GM12878 (cell line): ENCODE measurements around the gene MEIS1. TPM values are rescaled to one million over a fixed set of nuclear protein-coding genes. Genes with fewer than 3 reads are reported as not detected.

Experiments used
- ATAC-seq: fragments of 200-7000 bp; cut with Tn5 transposase; 3 replicates; pipeline ENCODE4 v1.9.1; 2020; ENCODE audit warnings: mild to moderate bottlenecking, moderate library complexity
- BruUV-seq: library from RNA; stranded (reverse); fragments of 400-500 nt; replicated peaks from 2 replicates; lab custom pipeline; 2021; lab: Mats Ljungman, UMichigan
- CTCF ChIA-PET: fragments of 300-600 bp; sonication (Branson Sonifier 250); formaldehyde crosslinking; extraction: SDS; loops from one replicate; lab custom pipeline; 2021; ENCODE audit warnings: inconsistent platforms; lab: Yijun Ruan, JAX
- POLR2A ChIA-PET: fragments of 350-600 bp; formaldehyde crosslinking; extraction: SDS; loops from one replicate; lab custom pipeline; 2021; ENCODE audit warnings: inconsistent platforms; lab: Charles Lee
- RAD21 ChIA-PET: fragments of 300-600 bp; sonication (Branson Sonifier 250); formaldehyde crosslinking; loops from one replicate; lab custom pipeline; 2023; ENCODE audit warnings: antibody characterized with exemption; ENCODE audit not compliant: unreplicated experiment; lab: Charles Lee
- SMC1A ChIA-PET: fragments of 300-600 bp; sonication (Branson Sonifier 250); formaldehyde crosslinking; loops from one replicate; lab custom pipeline; 2023; ENCODE audit not compliant: unreplicated experiment, uncharacterized antibody; lab: Charles Lee
- DNase-seq: peaks from one replicate; pipeline ENCODE4 v3.0.0-alpha.2; 2011; ENCODE audit warnings: low read depth, low spot score
- FAIRE-seq: peaks from 3 replicates; lab custom pipeline; 2011; peaks lifted over from hg19 to GRCh38; lab: Jason Lieb, UNC
- H2AFZ ChIP-seq: 2 replicates; pipeline ENCODE4 v1.6.0; 2011; ENCODE audit warnings: low read depth, low read length, control low read depth; ENCODE audit not compliant: control insufficient read depth
- H3K27ac ChIP-seq: 2 replicates; pipeline ENCODE4 v1.5.1; 2011; ENCODE audit warnings: control low read depth; ENCODE audit not compliant: control insufficient read depth, insufficient read depth
- H3K27me3 ChIP-seq, 2 experiments: replicated peaks in 1 of 2; 2 replicates each; pipeline versions ENCODE4 v1.6.0 to v1.6.1; 2011; ENCODE audit warnings: low read length in 1 of 2; ENCODE audit not compliant: control insufficient read depth in 2 of 2, insufficient read depth in 2 of 2
- H3K36me3 ChIP-seq, 2 experiments: 2 replicates each; pipeline ENCODE4 v1.5.1; 2011; ENCODE audit warnings: low read length in 1 of 2; ENCODE audit not compliant: control insufficient read depth in 2 of 2, insufficient read depth in 2 of 2
- H3K4me1 ChIP-seq: 2 replicates; pipeline ENCODE4 v1.6.1; 2011; ENCODE audit warnings: mild to moderate bottlenecking, low read length, moderate library complexity, mixed read lengths; ENCODE audit not compliant: control insufficient read depth, insufficient read depth
- H3K4me2 ChIP-seq: 2 replicates; pipeline ENCODE4 v1.6.0; 2011; ENCODE audit warnings: control low read depth; ENCODE audit not compliant: control insufficient read depth, insufficient read depth
- H3K4me3 ChIP-seq: fragments of 200-600 bp; sonication (generic); 2 replicates; pipeline ENCODE4 v1.5.1; 2016
- H3K79me2 ChIP-seq: 2 replicates; pipeline ENCODE4 v1.6.0; 2011; ENCODE audit warnings: low read length; ENCODE audit not compliant: control insufficient read depth, insufficient read depth
- H3K9ac ChIP-seq: 2 replicates; pipeline ENCODE4 v1.8.0; 2011; ENCODE audit warnings: low read length, control low read depth, mixed read lengths; ENCODE audit not compliant: control insufficient read depth, insufficient read depth
- H3K9me3 ChIP-seq: replicated peaks from 3 replicates; pipeline ENCODE4 v1.5.1; 2011; ENCODE audit warnings: mild to moderate bottlenecking, low read length; ENCODE audit not compliant: control insufficient read depth, insufficient read depth
- H4K20me1 ChIP-seq: 2 replicates; pipeline ENCODE4 v1.6.0; 2011; ENCODE audit not compliant: control insufficient read depth, insufficient read depth
- GABPA ChIP-seq: IDR thresholded peaks from 2 replicates; pipeline ENCODE4 v1.6.1; 2014; ENCODE audit warnings: antibody characterized with exemption, low read depth, mild to moderate bottlenecking, inconsistent platforms
- RB1 ChIP-seq: fragments of 450-650 bp; formaldehyde crosslinking; IDR thresholded peaks from 2 replicates; pipeline ENCODE4 v1.6.1; 2017; ENCODE audit warnings: mild to moderate bottlenecking, borderline replicate concordance
- WGBS: methylation state at CpG from one replicate; pipeline ENCODE4 v1.1.6; 2016; ENCODE audit warnings: low lambda C conversion rate; ENCODE audit not compliant: insufficient replicate concordance, insufficient coverage; ENCODE audit errors: missing lambda C conversion rate; 5-methylcytosine and 5-hydroxymethylcytosine counted together
- in situ Hi-C: fragments of 300-500 bp; cut with MboI; formaldehyde crosslinking; loops from 9 replicates; pipeline ENCODE4 v1.14.3; 2018; ENCODE audit warnings: mixed read lengths
- intact Hi-C: fragments of 100-400 bp; cut with micrococcal nuclease; formaldehyde crosslinking; loops from one replicate; pipeline ENCODE4 v1.14.2; 2022; ENCODE audit not compliant: unreplicated experiment
- polyA plus RNA-seq, 11 experiments: library from polyadenylated mRNA; depleted of rRNA in 4 of 11; unstranded in 6 of 11; stranded (reverse) in 5 of 11; fragments of >200 nt; fragmentation: Nextera tagmentation in 4 of 11; fragmentation: Illumina TruSeq in 1 of 11; extraction: Ambion mirVana in 4 of 11; extraction: Trizol in 1 of 11; gene quantifications; 1 replicate in 1 of 11; 2 replicates in 10 of 11; pipeline versions ENCODE4 v1.2.1 to v1.2.3, GENCODE V29; 2011 to 2016; ENCODE audit warnings: inconsistent platforms in 2 of 11, missing spikeins in 2 of 11, low read depth in 1 of 11
- total RNA-seq, 4 experiments: library from RNA; depleted of rRNA in 3 of 4; stranded (reverse); fragments of >200 nt in 3 of 4; fragmentation: Illumina TruSeq in 1 of 4; extraction: Trizol in 1 of 4; gene quantifications; 2 replicates each; pipeline versions ENCODE4 v1.2.1 to v1.2.3, GENCODE V29; 2013 to 2021

The MEIS1 gene
- total and polyA plus RNA-seq, 10 of the 15 experiments (the other 5 are each of a cell fraction or from before 2014, with no cell fraction given) = 0.04 to 0.31 (median 0.14) TPM; not detected in 6

DNA sequence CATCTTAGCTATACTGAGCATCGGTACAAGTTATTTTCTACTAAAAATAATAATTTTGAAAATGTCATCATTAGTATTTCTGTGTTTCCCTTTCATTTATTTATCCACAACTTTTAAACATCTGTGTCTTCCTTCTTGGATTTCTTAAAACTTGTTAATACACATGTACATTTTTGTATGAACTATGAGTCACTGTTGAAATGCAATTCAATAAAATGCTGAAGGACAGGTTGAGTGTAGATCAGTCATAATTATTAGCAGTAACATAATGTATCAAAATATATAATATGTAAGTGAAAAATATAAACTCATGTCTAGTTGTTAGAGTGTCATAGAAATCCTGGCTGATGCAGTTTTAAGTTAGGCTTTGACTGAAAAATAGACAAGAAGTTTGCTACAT, 115.9 kb downstream of the MEIS1 start:
- Histone ChIP-seq H3K79me2 (no peaks in the 10 kb centered on the region), H3K36me3 (no peaks in the 10 kb centered on the region), H3K4me1 (no peaks in the 10 kb centered on the region), H3K4me2 (no peak overlapping the region), H2AFZ (no peak overlapping the region), H3K27me3 (no peaks in the 10 kb centered on the region; a peak in 1 of 4 replicates), H3K27ac (no peak overlapping the region), H4K20me1 (no peaks in the 10 kb centered on the region), H3K9ac (no peak overlapping the region), H3K9me3 (no peaks in the 10 kb centered on the region), H3K4me3 (no peak overlapping the region)
- RAD21 ChIA-PET = no interaction called here
- SMC1A ChIA-PET = no interaction called here
- FAIRE-seq (no peak), DNase-seq (no peak), ATAC-seq (no peak)
- BruUV-seq = no TSS peak
- in situ Hi-C loops = no loop called here
- intact Hi-C loops = no loop called here
- CTCF ChIA-PET = no interaction called here
- POLR2A ChIA-PET = no interaction called here
- no peak for TF ChIP-seq RB1
- 40% methylated on average over 1 of the region's 1 CpG for WGBS

DNA sequence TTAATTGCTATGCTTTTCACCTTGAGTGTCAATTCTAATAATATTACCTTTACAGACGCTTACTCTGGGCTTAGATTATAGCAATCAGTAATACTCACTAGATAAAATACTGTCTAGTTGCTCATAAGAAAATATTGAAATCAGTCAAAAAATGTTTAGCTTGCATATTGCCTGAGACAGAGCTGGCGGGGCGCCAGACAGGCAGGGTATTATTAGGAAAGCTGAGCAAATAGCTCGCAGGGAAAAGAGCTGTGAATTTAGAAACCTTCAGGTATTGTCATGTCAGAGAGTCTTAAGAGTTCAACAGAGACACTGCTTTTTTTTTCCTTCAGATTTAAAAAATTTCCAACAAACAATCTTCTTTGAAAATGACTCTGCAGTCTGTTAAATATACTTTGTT, 118.4 kb downstream of the MEIS1 start:
- intact Hi-C loops (no loop called here), in situ Hi-C loops (no loop called here)
- CTCF ChIA-PET = no interaction called here
- 13% methylated on average over 4 of the region's 4 CpGs for WGBS
- Histone ChIP-seq H2AFZ (no peak overlapping the region), H3K36me3 (no peaks in the 10 kb centered on the region), H3K4me3 (no peak overlapping the region), H4K20me1 (no peaks in the 10 kb centered on the region), H3K9me3 (no peaks in the 10 kb centered on the region), H3K9ac (no peak overlapping the region), H3K79me2 (no peaks in the 10 kb centered on the region), H3K27me3 (no peaks in the 10 kb centered on the region; a peak in 1 of 4 replicates), H3K27ac (no peak overlapping the region), H3K4me2 (no peak overlapping the region), H3K4me1 (no peaks in the 10 kb centered on the region)
- ATAC-seq (no peak), FAIRE-seq (no peak), DNase-seq (no peak)
- RAD21 ChIA-PET = no interaction called here
- BruUV-seq = no TSS peak
- SMC1A ChIA-PET = no interaction called here
- TF ChIP-seq GABPA = no peak
- POLR2A ChIA-PET = no interaction called here
